ENCODE results near the gene PLOD3. TPM values are rescaled to one million over a fixed set of nuclear protein-coding genes. Genes with fewer than 3 reads are reported as not detected.
A peak's percentile ranks its signal among the peaks of the same experiment; 100 is the strongest.

PLOD3 gene
- total RNA-seq, 2 donors from 2014 or later: 35.5 to 35.9 TPM

GRCh38 chr7:101243646-101244374 lies 26.4 kb upstream of the PLOD3 start:
- peak overlapping the region; percentile 96 to 98 for H3K27ac ChIP-seq
- no peak for DNase-seq (ENCODE audit: low spot score)
- peaks cover 18% of the 10 kb centered on the region for H3K36me3 ChIP-seq
- peak overlapping the region; percentile 73 to 79 for H3K4me3 ChIP-seq
- H3K9me3 ChIP-seq: no peaks in the 10 kb centered on the region
- H3K27me3 ChIP-seq: no peaks in the 10 kb centered on the region
- no peak for TF ChIP-seq CTCF (IDR thresholded peaks at IDR 0.05)
- H3K4me1 ChIP-seq: peaks cover 0 to 64% of the 10 kb centered on the region in 2 donors

- no peaks in the 10 kb centered on the region for H3K9me3 ChIP-seq
- no peak for DNase-seq (ENCODE audit: low spot score)
- peak overlapping the region; percentile 32 to 40 for H3K27ac ChIP-seq
- H3K36me3 ChIP-seq: peaks cover 18% of the 10 kb centered on the region
- TF ChIP-seq CTCF (IDR thresholded peaks at IDR 0.05): no peak
- H3K4me1 ChIP-seq: peaks cover 0 to 85% of the 10 kb centered on the region in 2 donors
- no peak overlapping the region for H3K4me3 ChIP-seq
- H3K27me3 ChIP-seq: no peaks in the 10 kb centered on the region
These were observed 24.3 kb upstream of the PLOD3 start for GRCh38 chr7:101241443-101242349.

GRCh38 chr7:101241015-101241363 lies 23.6 kb upstream of the PLOD3 start:
- Histone ChIP-seq H3K9me3 (no peaks in the 10 kb centered on the region), H3K4me3 (no peak overlapping the region), H3K4me1 (peaks cover 0 to 85% of the 10 kb centered on the region in 2 donors), H3K36me3 (peaks cover 18% of the 10 kb centered on the region), H3K27me3 (no peaks in the 10 kb centered on the region), H3K27ac (peak overlapping the region; percentile 32 to 40)
- no peak for DNase-seq (ENCODE audit: low spot score)
- TF ChIP-seq CTCF (IDR thresholded peaks at IDR 0.05): no peak

- H3K27ac ChIP-seq: peak overlapping the region; percentile 32 to 86
- peaks cover 18% of the 10 kb centered on the region for H3K36me3 ChIP-seq
- no peaks in the 10 kb centered on the region for H3K9me3 ChIP-seq
- peaks cover 0 to 79% of the 10 kb centered on the region in 2 donors for H3K4me1 ChIP-seq
- TF ChIP-seq CTCF (IDR thresholded peaks at IDR 0.05): no peak
- DNase-seq (ENCODE audit: low spot score): no peak
- H3K27me3 ChIP-seq: no peaks in the 10 kb centered on the region
- no peak overlapping the region for H3K4me3 ChIP-seq
These were observed 23.0 kb upstream of the PLOD3 start for GRCh38 chr7:101240226-101241014.

GRCh38 chr7:101239951-101240220 lies 22.5 kb upstream of the PLOD3 start:
- DNase-seq (ENCODE audit: low spot score): no peak
- H3K27me3 ChIP-seq: no peaks in the 10 kb centered on the region
- H3K27ac ChIP-seq: peak overlapping the region; percentile 83 to 86
- H3K9me3 ChIP-seq: no peaks in the 10 kb centered on the region
- peaks cover 0 to 75% of the 10 kb centered on the region in 2 donors for H3K4me1 ChIP-seq
- TF ChIP-seq CTCF (IDR thresholded peaks at IDR 0.05): no peak
- no peak overlapping the region for H3K4me3 ChIP-seq
- H3K36me3 ChIP-seq: peaks cover 18% of the 10 kb centered on the region
